GM23338 (cell line): ENCODE results near the gene LRRC40. TPM values are rescaled to one million over a fixed set of nuclear protein-coding genes. Genes with fewer than 3 reads are reported as not detected.

ENCODE experiments used
- ATAC-seq: fragments of 200-7000 bp; cut with Tn5 transposase; 3 replicates; pipeline ENCODE4 v1.9.1; 2020
- DNase-seq: peaks from one replicate; pipeline ENCODE4 v3.0.0-alpha.2; 2015; ENCODE audit warnings: low spot score
- H2AFZ ChIP-seq: fragments of 200-600 bp; sonication (generic); 2 replicates; pipeline ENCODE4 v1.8.0; 2016; ENCODE audit warnings: antibody characterized with exemption, mild to moderate bottlenecking, moderate library complexity
- H3F3A ChIP-seq: fragments of 200-600 bp; sonication (generic); replicated peaks from 2 replicates; pipeline ENCODE4 v1.8.0; 2017; ENCODE audit warnings: antibody characterized with exemption, mixed run types, low read depth
- H3K27ac ChIP-seq: fragments of 200-600 bp; sonication (generic); 2 replicates; pipeline ENCODE4 v1.6.1; 2016; ENCODE audit warnings: low read depth
- H3K27me3 ChIP-seq: fragments of 200-600 bp; sonication (generic); 2 replicates; pipeline ENCODE4 v1.8.0; 2016; ENCODE audit warnings: mild to moderate bottlenecking, mixed run types, moderate library complexity; ENCODE audit not compliant: insufficient read depth
- H3K36me3 ChIP-seq: fragments of 200-600 bp; sonication (generic); 2 replicates; pipeline ENCODE4 v1.8.0; 2016; ENCODE audit warnings: mild to moderate bottlenecking; ENCODE audit not compliant: insufficient read depth
- H3K4me1 ChIP-seq: fragments of 200-600 bp; sonication (generic); 2 replicates; pipeline ENCODE4 v1.8.0; 2016; ENCODE audit warnings: mild to moderate bottlenecking, moderate library complexity; ENCODE audit not compliant: insufficient read depth
- H3K4me2 ChIP-seq: fragments of 200-600 bp; sonication (generic); 2 replicates; pipeline ENCODE4 v1.7.1; 2017; ENCODE audit warnings: mixed run types
- H3K4me3 ChIP-seq: fragments of 200-600 bp; sonication (generic); 2 replicates; pipeline ENCODE4 v1.6.1; 2016; ENCODE audit warnings: mixed run types
- H3K79me2 ChIP-seq: fragments of 200-600 bp; sonication (generic); replicated peaks from 2 replicates; pipeline ENCODE4 v1.8.0; 2017; ENCODE audit warnings: mild to moderate bottlenecking; ENCODE audit not compliant: insufficient read depth
- H3K9me2 ChIP-seq: fragments of 200-600 bp; sonication (generic); 2 replicates; pipeline ENCODE4 v1.8.0; 2017; ENCODE audit not compliant: insufficient read depth
- H4K20me1 ChIP-seq: fragments of 200-600 bp; sonication (generic); replicated peaks from 2 replicates; pipeline ENCODE4 v1.8.0; 2017; ENCODE audit warnings: mild to moderate bottlenecking; ENCODE audit not compliant: insufficient read depth
- H3K27ac Mint-ChIP-seq: 2 replicates; pipeline ENCODE4 v1.8.0; 2020; ENCODE audit warnings: inconsistent platforms, mild to moderate bottlenecking, moderate library complexity, mixed read lengths
- H3K27me3 Mint-ChIP-seq: 3 replicates; pipeline ENCODE4 v1.8.0; 2022; ENCODE audit warnings: low read depth, mild to moderate bottlenecking, moderate library complexity, mixed read lengths, inconsistent platforms; ENCODE audit not compliant: insufficient read depth, poor library complexity
- H3K36me3 Mint-ChIP-seq: 3 replicates; pipeline ENCODE4 v1.8.0; 2021; ENCODE audit warnings: low read depth, mild to moderate bottlenecking, inconsistent platforms, moderate library complexity, mixed read lengths
- H3K4me1 Mint-ChIP-seq: 3 replicates; pipeline ENCODE4 v1.8.0; 2020; ENCODE audit warnings: mild to moderate bottlenecking, inconsistent platforms, mixed read lengths
- H3K4me3 Mint-ChIP-seq: 3 replicates; pipeline ENCODE4 v1.8.0; 2021; ENCODE audit warnings: moderate library complexity, mild to moderate bottlenecking, inconsistent platforms, mixed read lengths
- H3K9me3 Mint-ChIP-seq: 3 replicates; pipeline ENCODE4 v1.8.0; 2020; ENCODE audit warnings: moderate library complexity, mild to moderate bottlenecking, inconsistent platforms, mixed read lengths
- CREB1 ChIP-seq: fragments of 250-450 bp; sonication (Bioruptor Pico); IDR thresholded peaks from 2 replicates; pipeline ENCODE4 v1.5.0; 2020; ENCODE audit warnings: low read depth, mild to moderate bottlenecking, moderate library complexity
- CTCF ChIP-seq, 2 experiments: fragments of 200-600 bp in 1 of 2; sonication (generic) in 1 of 2; conservative IDR thresholded peaks; 2 replicates each; pipeline versions ENCODE4 v1.5.1 to v1.6.1; 2016 to 2017; ENCODE audit warnings: antibody characterized with exemption in 2 of 2, low read depth in 2 of 2, mild to moderate bottlenecking in 2 of 2, moderate library complexity in 1 of 2
- ETS1 ChIP-seq: IDR thresholded peaks from 2 replicates; pipeline ENCODE4 v1.6.1; 2016; ENCODE audit warnings: antibody characterized with exemption
- POLR2AphosphoS5 ChIP-seq: IDR thresholded peaks from 2 replicates; pipeline ENCODE4 v1.6.1; 2016; ENCODE audit warnings: antibody characterized with exemption, low read depth
- polyA plus RNA-seq: library from polyadenylated mRNA; unstranded; fragments of >200 nt; fragmentation: Nextera tagmentation; extraction: Ambion mirVana; gene quantifications from 2 replicates; pipeline ENCODE4 v1.2.1, GENCODE V29; 2016
- total RNA-seq: library from RNA; depleted of rRNA; stranded (reverse); fragments of >200 nt; shearing (Covaris generic); gene quantifications from 2 replicates; pipeline ENCODE4 v1.2.3, GENCODE V29; 2014

The LRRC40 gene
- total and polyA plus RNA-seq, 2 experiments from 2014 or later, result 33.9 to 50.5 TPM

- H3K4me3 Mint-ChIP-seq, result no peak overlapping the region
- Histone ChIP-seq H3F3A (no peaks in the 10 kb centered on the region), H3K4me1 (no peaks in the 10 kb centered on the region), H3K4me2 (no peak overlapping the region), H3K27ac (no peak overlapping the region), H4K20me1 (no peaks in the 10 kb centered on the region), H3K9me2 (no peaks in the 10 kb centered on the region), H3K27me3 (no peaks in the 10 kb centered on the region), H2AFZ (no peak overlapping the region), H3K4me3 (no peak overlapping the region), H3K36me3 (no peaks in the 10 kb centered on the region), H3K79me2 (no peaks in the 10 kb centered on the region)
- TF ChIP-seq POLR2AphosphoS5 (no peak), ETS1 (no peak)
- H3K36me3 Mint-ChIP-seq, result peaks cover 3% of the 10 kb centered on the region; the same call in 2 of the 3 replicates
- no peaks in the 10 kb centered on the region for H3K9me3 Mint-ChIP-seq
- no peak for ATAC-seq
- peaks cover 2% of the 10 kb centered on the region; the same call in 1 of the 3 replicates for H3K4me1 Mint-ChIP-seq
- peaks cover 2% of the 10 kb centered on the region for H3K27me3 Mint-ChIP-seq
- DNase-seq, result no peak
- no peak overlapping the region for H3K27ac Mint-ChIP-seq
These were observed 54.9 kb downstream of the LRRC40 start for GRCh38 chr1:70150444-70150843.

GRCh38 chr1:70146488-70146887, 58.9 kb downstream of the LRRC40 start:
- no peak overlapping the region for H2AFZ ChIP-seq
- H3K36me3 Mint-ChIP-seq, result no peaks in the 10 kb centered on the region
- H3K27me3 ChIP-seq, result no peaks in the 10 kb centered on the region
- no peaks in the 10 kb centered on the region for H3K27me3 Mint-ChIP-seq
- no peak overlapping the region for H3K27ac ChIP-seq
- no peaks in the 10 kb centered on the region for H3F3A ChIP-seq
- H3K9me2 ChIP-seq, result no peaks in the 10 kb centered on the region
- H3K4me1 Mint-ChIP-seq, result peaks cover 2% of the 10 kb centered on the region; the same call in 1 of the 3 replicates
- no peak overlapping the region for H3K27ac Mint-ChIP-seq
- H3K4me3 ChIP-seq, result no peak overlapping the region
- no peaks in the 10 kb centered on the region for H3K36me3 ChIP-seq
- H3K9me3 Mint-ChIP-seq, result no peaks in the 10 kb centered on the region
- H3K4me1 ChIP-seq, result no peaks in the 10 kb centered on the region; the same call in 1 of the 2 replicates
- H3K4me2 ChIP-seq, result no peak overlapping the region
- no peaks in the 10 kb centered on the region for H4K20me1 ChIP-seq
- no peaks in the 10 kb centered on the region for H3K79me2 ChIP-seq
- no peak overlapping the region for H3K4me3 Mint-ChIP-seq
- DNase-seq (no peak), ATAC-seq (no peak)
- TF ChIP-seq POLR2AphosphoS5 (no peak), CTCF (conservative IDR thresholded peaks at IDR 0.05; ENCODE audit: low read depth in 2 of 2) (no peak)

- Mint-ChIP-seq H3K27me3 (no peaks in the 10 kb centered on the region), H3K36me3 (no peaks in the 10 kb centered on the region), H3K27ac (no peak overlapping the region), H3K4me1 (peaks cover 18% of the 10 kb centered on the region), H3K4me3 (no peak overlapping the region), H3K9me3 (no peaks in the 10 kb centered on the region)
- Histone ChIP-seq H3K36me3 (no peaks in the 10 kb centered on the region), H3K4me1 (peaks cover 15% of the 10 kb centered on the region), H3K4me2 (no peak overlapping the region), H3K79me2 (no peaks in the 10 kb centered on the region), H2AFZ (no peak overlapping the region), H3K9me2 (no peaks in the 10 kb centered on the region), H3K27me3 (no peaks in the 10 kb centered on the region), H3F3A (no peaks in the 10 kb centered on the region), H3K27ac (no peak overlapping the region), H3K4me3 (no peak overlapping the region), H4K20me1 (no peaks in the 10 kb centered on the region)
- TF ChIP-seq CREB1 (CRISPR knock-in tag), result no peak
- TF ChIP-seq CTCF (conservative IDR thresholded peaks at IDR 0.05; ENCODE audit: low read depth in 2 of 2), result peak; percentile 37 to 45; a peak in 3 of 4 replicates
- ATAC-seq (no peak), DNase-seq (peak; percentile 30)
These were observed 62.2 kb downstream of the LRRC40 start for GRCh38 chr1:70143048-70143659.
